Muscle of leg (tissue), 11 donors: ENCODE measurements around the gene ULK1. TPM values are rescaled to one million over a fixed set of nuclear protein-coding genes. Genes with fewer than 3 reads are reported as not detected.
"Not testable (repeated sequence)": the region's sequence is repeated elsewhere in the genome, so short reads cannot be mapped to it uniquely, and the experiment has no call there.

Experiments
- DNase-seq: peaks from one replicate; pipeline ENCODE4 v3.0.0; 2013
- H3K27ac ChIP-seq: one replicate; pipeline ENCODE4 v1.5.1; 2013; ENCODE audit warnings: mild to moderate bottlenecking, low read length, control low read depth
- H3K27me3 ChIP-seq: one replicate; pipeline ENCODE4 v1.6.1; 2013; ENCODE audit warnings: low read length; ENCODE audit not compliant: control insufficient read depth, insufficient read depth
- H3K36me3 ChIP-seq: one replicate; pipeline ENCODE4 v1.6.1; 2013; ENCODE audit warnings: low read length; ENCODE audit not compliant: control insufficient read depth, insufficient read depth
- H3K4me1 ChIP-seq: one replicate; pipeline ENCODE4 v1.6.1; 2013; ENCODE audit warnings: low read length; ENCODE audit not compliant: control insufficient read depth, insufficient read depth
- H3K4me3 ChIP-seq: one replicate; pipeline ENCODE4 v1.5.1; 2013; ENCODE audit warnings: low read length, control low read depth
- H3K9me3 ChIP-seq: replicated peaks from 2 replicates; pipeline ENCODE4 v1.6.1; 2013; ENCODE audit warnings: low read depth, low read length; ENCODE audit not compliant: control insufficient read depth
- WGBS: methylation state at CpG from one replicate; pipeline ENCODE4 v1.1.5; 2013; ENCODE audit warnings: missing lambda C conversion rate; ENCODE audit not compliant: insufficient coverage; 5-methylcytosine and 5-hydroxymethylcytosine counted together
- polyA plus RNA-seq, 8 donors: library from polyadenylated mRNA; unstranded; fragments of 120-200 nt; gene quantifications; one replicate each; pipeline versions ENCODE4 v1.2.1 to v1.2.3, GENCODE V29; 2013; ENCODE audit warnings: inconsistent platforms in 1 of 8, low replicate concordance in 1 of 8; ENCODE audit not compliant: insufficient read length in 8 of 8, insufficient read depth in 1 of 8
- total RNA-seq: library from RNA; stranded (reverse); fragments of 120-200 nt; gene quantifications from one replicate; pipeline ENCODE4 v1.2.4, GENCODE V29; 2013

Gene ULK1
- total and polyA plus RNA-seq, 9 donors = 5.1 to 27.7 (median 22.0) TPM

DNA sequence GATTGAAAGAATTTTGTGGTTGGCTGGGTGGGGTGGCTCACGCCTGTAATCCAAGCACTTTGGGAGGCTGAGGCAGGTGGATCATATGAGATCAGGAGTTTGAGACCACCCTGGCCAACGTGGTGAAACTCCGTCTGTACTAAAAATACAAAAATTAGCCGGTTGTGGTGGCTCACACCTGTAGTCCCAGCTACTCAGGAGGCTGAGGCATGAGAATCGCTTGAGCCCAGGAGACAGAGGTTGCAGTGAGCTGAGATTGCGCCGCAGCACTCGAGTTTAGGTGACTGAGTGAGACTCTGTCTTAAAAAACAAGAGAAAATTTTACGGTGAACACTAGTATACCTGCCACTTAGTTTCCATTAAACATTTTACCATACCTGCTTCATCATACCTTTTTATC is 59.4 kb downstream of the ULK1 start:
- H3K36me3 ChIP-seq, H3K4me3 ChIP-seq, H3K9me3 ChIP-seq, H3K27ac ChIP-seq, DNase-seq, H3K27me3 ChIP-seq: not testable (repeated sequence)
- 88% methylated on average over 4 of the region's 9 CpGs for WGBS
- H3K4me1 ChIP-seq = peaks cover 22% of the 10 kb centered on the region

DNA sequence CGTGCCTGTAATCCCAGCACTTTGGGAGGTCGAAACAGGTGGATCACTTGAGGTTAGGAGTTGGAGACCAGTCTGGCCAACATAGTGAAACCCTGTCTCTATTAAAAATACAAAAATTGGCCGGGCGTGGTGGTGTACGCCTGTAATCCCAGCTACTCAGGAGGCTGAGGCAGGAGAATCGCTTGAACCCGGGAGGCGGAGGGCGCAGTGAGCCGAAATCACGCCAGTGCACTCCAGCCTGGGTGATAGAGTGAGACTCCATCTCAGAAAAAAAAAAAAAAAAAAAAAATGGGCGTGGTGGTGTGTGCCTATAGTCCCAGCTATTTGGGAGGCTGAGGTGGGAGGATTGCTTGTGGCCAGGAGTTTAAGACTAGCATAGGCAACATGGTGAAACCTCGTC is 60.0 kb downstream of the ULK1 start:
- not testable (repeated sequence) for H3K27me3 ChIP-seq, H3K36me3 ChIP-seq, H3K4me3 ChIP-seq, H3K9me3 ChIP-seq, H3K27ac ChIP-seq, DNase-seq
- H3K4me1 ChIP-seq = peaks cover 24% of the 10 kb centered on the region
- WGBS = 61% methylated on average over 2 of the region's 13 CpGs

DNA sequence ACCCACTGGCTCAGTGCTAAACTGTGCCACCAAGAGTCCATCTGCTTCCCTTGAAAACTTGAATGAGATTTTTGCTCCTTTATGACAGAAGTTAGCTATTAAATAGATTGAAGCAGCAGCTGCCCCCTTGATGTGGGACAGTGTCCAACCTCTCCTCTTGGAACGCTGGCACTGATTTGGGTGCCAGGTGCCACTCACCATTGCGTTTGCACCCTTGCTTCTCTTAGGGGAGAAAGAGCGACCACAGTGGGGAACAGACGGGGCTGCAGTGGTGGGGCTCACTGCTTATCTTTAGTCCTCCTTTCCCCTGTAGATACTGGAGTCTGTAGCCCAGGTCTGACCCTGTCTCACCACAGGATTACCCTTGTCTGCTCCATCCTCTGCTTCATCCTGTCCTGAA is 64.7 kb downstream of the ULK1 start:
- Histone ChIP-seq H3K9me3 (no peaks in the 10 kb centered on the region), H3K4me3 (no peak overlapping the region), H3K4me1 (peaks cover 18% of the 10 kb centered on the region), H3K27ac (no peak overlapping the region), H3K27me3 (no peaks in the 10 kb centered on the region), H3K36me3 (peaks cover 4% of the 10 kb centered on the region)
- DNase-seq = no peak
- WGBS = 65% methylated on average over 3 of the region's 4 CpGs

DNA sequence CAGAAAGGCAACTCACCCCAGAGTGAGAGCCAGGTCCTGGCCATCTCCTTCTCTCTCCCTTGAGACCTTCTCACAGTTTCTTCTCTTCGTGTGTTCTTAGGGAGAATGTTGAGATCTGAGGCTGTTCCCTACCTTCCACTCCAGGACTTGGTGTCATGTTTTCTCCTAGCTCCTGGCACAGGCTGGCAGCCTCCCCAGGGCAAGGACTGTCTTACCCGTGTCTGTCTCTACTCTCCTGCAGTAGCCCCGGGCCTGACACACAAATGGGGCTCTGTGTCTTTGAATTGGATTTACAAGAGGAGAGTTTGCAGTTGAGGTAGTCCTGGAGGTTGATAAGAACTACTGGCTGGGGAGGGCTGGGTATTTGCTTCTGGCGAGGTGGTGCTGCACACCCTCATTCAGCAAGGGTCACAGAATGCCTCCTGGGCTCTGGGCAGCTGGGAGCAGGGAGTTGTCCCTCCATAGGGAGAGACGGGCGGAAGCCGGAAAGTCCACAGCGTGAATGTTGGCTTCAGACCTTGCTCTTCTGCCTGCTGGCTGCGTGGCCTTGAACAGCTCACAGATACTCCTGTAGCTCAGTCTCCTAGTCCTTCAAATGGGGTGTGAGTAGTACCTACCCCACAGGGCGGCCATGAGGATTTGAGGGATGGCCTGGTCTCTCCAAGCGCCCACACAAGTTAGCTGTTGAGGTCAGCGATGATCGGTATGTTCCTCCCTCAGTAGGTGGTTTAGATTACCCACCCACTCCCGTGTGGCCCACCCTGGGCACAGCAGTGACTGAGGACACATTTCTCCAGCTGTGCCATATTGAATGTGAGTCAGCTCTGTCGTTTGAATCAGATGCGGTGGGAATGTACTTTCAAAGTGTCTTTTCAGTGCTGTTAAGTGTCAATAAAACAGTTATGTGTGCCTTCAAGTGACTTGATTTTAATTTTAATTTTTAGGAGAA is 65.5 kb downstream of the ULK1 start:
- Histone ChIP-seq H3K27ac (no peak overlapping the region), H3K9me3 (no peaks in the 10 kb centered on the region), H3K27me3 (no peaks in the 10 kb centered on the region), H3K4me3 (no peak overlapping the region), H3K4me1 (peaks cover 18% of the 10 kb centered on the region), H3K36me3 (peaks cover 4% of the 10 kb centered on the region)
- 79% methylated on average over 8 of the region's 16 CpGs for WGBS
- no peak for DNase-seq

DNA sequence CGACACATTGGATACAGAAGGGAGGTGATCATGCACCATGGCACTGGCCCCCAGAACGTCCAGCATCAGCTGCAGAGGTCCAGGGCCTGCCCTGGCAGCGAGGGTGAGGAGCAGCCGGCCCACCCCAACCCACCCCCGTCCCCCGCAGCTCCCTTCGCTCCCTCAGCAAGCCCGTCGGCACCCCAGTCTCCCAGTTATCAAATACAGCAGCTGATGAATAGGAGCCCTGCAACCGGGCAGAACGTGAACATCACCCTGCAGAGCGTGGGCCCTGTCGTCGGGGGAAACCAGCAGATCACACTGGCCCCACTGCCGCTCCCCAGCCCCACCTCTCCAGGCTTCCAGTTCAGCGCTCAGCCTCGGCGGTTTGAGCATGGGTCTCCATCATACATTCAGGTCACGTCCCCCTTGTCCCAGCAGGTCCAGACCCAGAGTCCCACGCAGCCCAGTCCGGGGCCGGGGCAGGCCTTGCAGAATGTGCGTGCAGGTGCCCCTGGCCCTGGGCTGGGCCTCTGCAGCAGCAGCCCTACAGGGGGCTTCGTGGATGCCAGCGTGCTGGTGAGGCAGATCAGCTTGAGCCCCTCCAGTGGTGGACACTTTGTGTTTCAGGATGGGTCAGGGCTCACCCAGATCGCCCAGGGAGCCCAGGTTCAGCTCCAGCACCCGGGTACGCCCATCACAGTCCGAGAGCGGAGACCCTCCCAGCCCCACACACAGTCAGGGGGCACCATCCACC is 66.3 kb downstream of the ULK1 start:
- H3K4me1 ChIP-seq = peaks cover 18% of the 10 kb centered on the region
- not testable (repeated sequence) for H3K27me3 ChIP-seq, H3K27ac ChIP-seq, H3K36me3 ChIP-seq, H3K9me3 ChIP-seq, DNase-seq, H3K4me3 ChIP-seq
- 86% methylated on average over 4 of the region's 30 CpGs for WGBS

GRCh38 chr12:131961328-131961727 is 66.9 kb downstream of the ULK1 start:
- no CpG with 5 or more reads among the region's 20 CpGs for WGBS
- H3K27me3 ChIP-seq, DNase-seq, H3K4me3 ChIP-seq, H3K9me3 ChIP-seq, H3K27ac ChIP-seq, H3K36me3 ChIP-seq: not testable (repeated sequence)
- H3K4me1 ChIP-seq = peaks cover 18% of the 10 kb centered on the region

DNA sequence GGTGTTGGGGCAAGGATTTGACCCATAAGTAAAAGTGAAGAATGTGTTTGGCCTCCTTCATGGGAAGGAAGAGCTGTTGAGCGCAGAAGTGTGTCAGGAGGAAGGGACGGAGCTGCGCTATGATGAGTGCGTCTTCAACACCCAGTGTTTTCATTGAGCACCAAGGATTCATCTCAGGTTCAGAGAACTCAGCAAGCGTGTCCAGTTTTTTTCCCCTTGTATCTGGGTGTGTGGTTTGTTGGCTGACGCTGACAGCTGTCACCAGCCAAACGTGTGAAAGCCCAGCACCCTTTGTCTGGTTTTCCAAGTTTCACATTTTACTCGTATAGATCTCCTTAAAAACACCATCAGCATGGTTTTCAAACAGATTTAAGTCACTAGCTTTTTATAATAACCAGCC is 67.6 kb downstream of the ULK1 start:
- Histone ChIP-seq H3K36me3 (peaks cover 6% of the 10 kb centered on the region), H3K27me3 (no peaks in the 10 kb centered on the region), H3K27ac (no peak overlapping the region), H3K4me1 (peaks cover 18% of the 10 kb centered on the region), H3K4me3 (no peak overlapping the region), H3K9me3 (no peaks in the 10 kb centered on the region)
- no peak for DNase-seq
- no CpG with 5 or more reads among the region's 8 CpGs for WGBS

DNA sequence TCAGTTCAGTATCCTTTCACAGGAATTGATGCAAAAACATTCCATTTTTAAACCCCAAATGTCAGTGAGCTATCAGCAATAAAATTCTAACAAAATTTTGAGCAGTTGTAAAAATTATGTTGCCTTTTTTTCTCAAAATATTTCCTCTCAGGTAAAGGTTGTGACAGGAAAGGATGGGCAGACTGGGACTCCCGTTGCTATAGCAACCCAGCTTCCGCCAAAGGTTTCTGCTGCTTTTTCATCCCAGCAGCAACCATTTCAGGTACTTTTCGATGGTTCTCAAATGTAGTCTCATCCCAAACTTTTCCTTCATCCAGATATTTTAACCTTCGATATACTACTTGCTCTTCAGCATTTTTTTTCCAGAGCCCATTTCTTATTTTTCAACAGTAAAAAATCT is 69.0 kb downstream of the ULK1 start:
- Histone ChIP-seq H3K9me3 (no peaks in the 10 kb centered on the region), H3K27me3 (no peaks in the 10 kb centered on the region), H3K27ac (no peak overlapping the region), H3K36me3 (peaks cover 6% of the 10 kb centered on the region), H3K4me1 (peaks cover 14% of the 10 kb centered on the region), H3K4me3 (no peak overlapping the region)
- WGBS = 92% methylated on average over 3 of the region's 4 CpGs
- no peak for DNase-seq

GRCh38 chr12:131965073-131965472 is 70.7 kb downstream of the ULK1 start:
- Histone ChIP-seq H3K9me3 (no peaks in the 10 kb centered on the region), H3K4me3 (no peak overlapping the region), H3K27ac (no peak overlapping the region), H3K36me3 (peaks cover 6% of the 10 kb centered on the region), H3K4me1 (no peaks in the 10 kb centered on the region), H3K27me3 (no peaks in the 10 kb centered on the region)
- DNase-seq = no peak
- WGBS = no CpG with 5 or more reads among the region's 2 CpGs

- peak; percentile 12 for DNase-seq
- no peak overlapping the region for H3K4me3 ChIP-seq
- H3K27me3 ChIP-seq = no peaks in the 10 kb centered on the region
- H3K4me1 ChIP-seq = no peaks in the 10 kb centered on the region
- H3K36me3 ChIP-seq = no peaks in the 10 kb centered on the region
- no peak overlapping the region for H3K27ac ChIP-seq
- no CpG with 5 or more reads among the region's 1 CpG for WGBS
- no peaks in the 10 kb centered on the region for H3K9me3 ChIP-seq
These were observed 76.8 kb downstream of the ULK1 start for GRCh38 chr12:131971226-131971625.
